HK-2 (cell line): ENCODE measurements around the gene FLG.
"Not testable (repeated sequence)": the region's sequence is repeated elsewhere in the genome, so short reads cannot be mapped to it uniquely, and the experiment has no call there.

Experiments
- DNase-seq: peaks from one replicate; pipeline ENCODE4 v3.0.0-alpha.2; 2018; ENCODE audit not compliant: unreplicated experiment

Gene FLG

DNA sequence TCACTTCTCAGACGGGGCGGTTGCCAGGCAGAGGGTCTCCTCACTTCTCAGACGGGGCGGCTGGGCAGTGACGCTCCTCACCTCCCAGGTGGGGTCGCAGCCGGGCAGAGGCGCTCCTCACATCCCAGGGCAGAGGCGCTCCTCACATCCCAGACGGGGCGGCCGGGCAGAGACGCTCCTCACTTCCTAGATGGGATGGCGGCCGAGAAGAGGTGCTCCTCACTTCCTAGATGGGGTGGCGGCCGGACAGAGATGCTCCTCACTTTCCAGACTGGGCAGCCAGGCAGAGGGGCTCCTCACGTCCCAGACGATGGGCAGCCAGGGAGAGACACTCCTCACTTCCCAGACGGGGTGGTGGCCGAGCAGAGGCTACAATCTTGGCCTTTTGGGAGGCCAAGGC lies 68.6 kb downstream of the FLG start:
- not testable (repeated sequence) for DNase-seq
